Panc1 (cell line): ENCODE results near the gene SERGEF.

Source experiments
- POLR2AphosphoS5 ChIP-seq: IDR thresholded peaks from 2 replicates; pipeline ENCODE4 v1.6.1; 2012; ENCODE audit warnings: mild to moderate bottlenecking, low read depth, low read length, moderate library complexity
- TF ChIP-seq, protein P1 (sequence below): fragments of 450-650 bp; IDR thresholded peaks from 2 replicates; pipeline ENCODE4 v1.5.1; 2017; ENCODE audit warnings: mild to moderate bottlenecking

- TF ChIP-seq, protein P1, sequence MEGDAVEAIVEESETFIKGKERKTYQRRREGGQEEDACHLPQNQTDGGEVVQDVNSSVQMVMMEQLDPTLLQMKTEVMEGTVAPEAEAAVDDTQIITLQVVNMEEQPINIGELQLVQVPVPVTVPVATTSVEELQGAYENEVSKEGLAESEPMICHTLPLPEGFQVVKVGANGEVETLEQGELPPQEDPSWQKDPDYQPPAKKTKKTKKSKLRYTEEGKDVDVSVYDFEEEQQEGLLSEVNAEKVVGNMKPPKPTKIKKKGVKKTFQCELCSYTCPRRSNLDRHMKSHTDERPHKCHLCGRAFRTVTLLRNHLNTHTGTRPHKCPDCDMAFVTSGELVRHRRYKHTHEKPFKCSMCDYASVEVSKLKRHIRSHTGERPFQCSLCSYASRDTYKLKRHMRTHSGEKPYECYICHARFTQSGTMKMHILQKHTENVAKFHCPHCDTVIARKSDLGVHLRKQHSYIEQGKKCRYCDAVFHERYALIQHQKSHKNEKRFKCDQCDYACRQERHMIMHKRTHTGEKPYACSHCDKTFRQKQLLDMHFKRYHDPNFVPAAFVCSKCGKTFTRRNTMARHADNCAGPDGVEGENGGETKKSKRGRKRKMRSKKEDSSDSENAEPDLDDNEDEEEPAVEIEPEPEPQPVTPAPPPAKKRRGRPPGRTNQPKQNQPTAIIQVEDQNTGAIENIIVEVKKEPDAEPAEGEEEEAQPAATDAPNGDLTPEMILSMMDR: no peak
- no peak for TF ChIP-seq POLR2AphosphoS5
Observed at GRCh38 chr11:17907046-17907445, 105.8 kb downstream of the SERGEF start.
